Measurements from ENCODE around the gene PNPLA3. TPM values are rescaled to one million over a fixed set of nuclear protein-coding genes. Genes with fewer than 3 reads are reported as not detected.

The PNPLA3 gene
- total RNA-seq, 1 experiment from 2014 or later: 4.9 TPM

DNA sequence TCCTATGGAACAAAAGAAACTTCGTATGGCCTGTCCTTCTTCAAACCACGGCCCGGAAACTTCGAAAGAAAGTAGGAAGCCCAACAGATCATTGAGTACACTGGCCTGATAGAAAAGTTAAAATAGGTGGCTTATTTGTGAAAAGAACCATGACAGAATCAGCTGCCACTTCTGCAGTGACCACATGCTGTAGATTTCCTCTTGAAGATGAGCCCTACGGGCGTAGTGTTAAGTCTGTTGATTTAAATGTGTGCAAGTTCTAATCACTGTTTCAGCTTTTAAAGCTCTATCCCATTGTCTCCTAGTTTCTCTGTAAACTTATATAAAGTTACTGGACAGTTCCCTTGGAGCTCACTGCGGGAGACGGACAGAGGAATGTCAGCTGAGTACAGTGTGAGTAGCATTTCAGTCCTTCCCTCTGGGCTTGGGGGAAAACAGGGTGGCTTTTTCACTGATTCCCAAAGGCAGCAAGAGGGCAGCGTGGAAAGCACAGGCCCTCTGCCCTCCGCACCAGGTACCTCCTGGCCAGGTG is 49.4 kb downstream of the PNPLA3 start:
- Histone ChIP-seq H3K27me3 (ENCODE audit: control insufficient read depth, insufficient read depth, low read length) (no peaks in the 10 kb centered on the region), H3K4me3 (ENCODE audit: low read depth in 2 of 2, low read length in 2 of 2) (no peak overlapping the region), H3K9me3 (ENCODE audit: control insufficient read depth, insufficient read depth, low read depth, low read length) (no peaks in the 10 kb centered on the region), H3K27ac (ENCODE audit: low read length) (no peak overlapping the region), H3K36me3 (ENCODE audit: control insufficient read depth, insufficient read depth, low read length) (peaks cover 3% of the 10 kb centered on the region), H3K4me1 (ENCODE audit: control insufficient read depth, insufficient read depth, low read length) (no peaks in the 10 kb centered on the region)
- TF ChIP-seq REST (IDR thresholded peaks at IDR 0.05; ENCODE audit: insufficient read depth in 1 of 2, low read depth in 2 of 2, low read length in 1 of 2) (no peak), TCF7L2 (IDR thresholded peaks at IDR 0.05; ENCODE audit: low read depth, low read length) (no peak), SIN3A (IDR thresholded peaks at IDR 0.05; ENCODE audit: borderline replicate concordance, insufficient read depth, low read depth, low read length) (no peak), POLR2AphosphoS5 (IDR thresholded peaks at IDR 0.05; ENCODE audit: low read depth, low read length) (no peak)
- TF ChIP-seq, protein P1, sequence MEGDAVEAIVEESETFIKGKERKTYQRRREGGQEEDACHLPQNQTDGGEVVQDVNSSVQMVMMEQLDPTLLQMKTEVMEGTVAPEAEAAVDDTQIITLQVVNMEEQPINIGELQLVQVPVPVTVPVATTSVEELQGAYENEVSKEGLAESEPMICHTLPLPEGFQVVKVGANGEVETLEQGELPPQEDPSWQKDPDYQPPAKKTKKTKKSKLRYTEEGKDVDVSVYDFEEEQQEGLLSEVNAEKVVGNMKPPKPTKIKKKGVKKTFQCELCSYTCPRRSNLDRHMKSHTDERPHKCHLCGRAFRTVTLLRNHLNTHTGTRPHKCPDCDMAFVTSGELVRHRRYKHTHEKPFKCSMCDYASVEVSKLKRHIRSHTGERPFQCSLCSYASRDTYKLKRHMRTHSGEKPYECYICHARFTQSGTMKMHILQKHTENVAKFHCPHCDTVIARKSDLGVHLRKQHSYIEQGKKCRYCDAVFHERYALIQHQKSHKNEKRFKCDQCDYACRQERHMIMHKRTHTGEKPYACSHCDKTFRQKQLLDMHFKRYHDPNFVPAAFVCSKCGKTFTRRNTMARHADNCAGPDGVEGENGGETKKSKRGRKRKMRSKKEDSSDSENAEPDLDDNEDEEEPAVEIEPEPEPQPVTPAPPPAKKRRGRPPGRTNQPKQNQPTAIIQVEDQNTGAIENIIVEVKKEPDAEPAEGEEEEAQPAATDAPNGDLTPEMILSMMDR (IDR thresholded peaks at IDR 0.05): no peak
- ChIA-PET POLR2A (no interaction called here), CTCF (no interaction called here)
- DNase-seq (ENCODE audit: low read depth, low spot score): no peak
- no TSS peak for BruUV-seq (replicated peaks)
- ATAC-seq: no peak
- in situ Hi-C loops (cut with HindIII; ENCODE audit: low pct_unique_long_range_greater_than_20kb, low sequenced_read_pairs): no loop called here
- intact Hi-C loops (cut with micrococcal nuclease; ENCODE audit: unreplicated experiment): no loop called here

DNA sequence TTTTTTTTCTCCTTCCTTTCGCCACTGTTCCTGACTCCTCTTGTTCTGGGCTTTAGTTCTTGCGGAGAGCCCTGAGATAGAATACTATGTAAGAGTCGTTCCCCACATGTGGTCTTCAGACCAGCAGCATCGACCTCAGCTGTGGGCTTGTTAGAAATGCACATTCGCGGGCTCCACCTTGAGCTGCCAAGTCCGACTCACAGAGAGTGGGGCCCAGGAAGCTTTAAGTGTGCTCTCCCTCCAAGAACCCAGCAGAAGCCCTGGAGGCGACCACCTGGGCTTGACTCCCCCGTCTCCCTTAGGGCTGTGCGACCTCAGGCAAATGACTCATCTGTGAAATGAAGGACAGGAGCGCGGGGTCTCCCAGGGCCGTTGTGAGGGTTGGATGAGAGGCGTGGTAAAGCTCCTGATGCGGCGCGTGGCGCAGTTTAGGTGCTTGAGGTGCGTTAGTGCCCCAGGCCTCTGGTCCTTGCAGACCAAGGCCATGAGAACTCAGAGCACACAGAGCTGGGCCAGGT is 50.5 kb downstream of the PNPLA3 start:
- Histone ChIP-seq H3K27me3 (ENCODE audit: control insufficient read depth, insufficient read depth, low read length) (no peaks in the 10 kb centered on the region), H3K27ac (ENCODE audit: low read length) (no peak overlapping the region), H3K36me3 (ENCODE audit: control insufficient read depth, insufficient read depth, low read length) (peaks cover 3% of the 10 kb centered on the region), H3K4me1 (ENCODE audit: control insufficient read depth, insufficient read depth, low read length) (no peaks in the 10 kb centered on the region), H3K4me3 (ENCODE audit: low read depth in 2 of 2, low read length in 2 of 2) (no peak overlapping the region), H3K9me3 (ENCODE audit: control insufficient read depth, insufficient read depth, low read depth, low read length) (no peaks in the 10 kb centered on the region)
- TF ChIP-seq REST (IDR thresholded peaks at IDR 0.05; ENCODE audit: insufficient read depth in 1 of 2, low read depth in 2 of 2, low read length in 1 of 2) (no peak), TCF7L2 (IDR thresholded peaks at IDR 0.05; ENCODE audit: low read depth, low read length) (no peak), POLR2AphosphoS5 (IDR thresholded peaks at IDR 0.05; ENCODE audit: low read depth, low read length) (no peak)
- TF ChIP-seq, protein P1 (IDR thresholded peaks at IDR 0.05): no peak
- DNase-seq (ENCODE audit: low read depth, low spot score) (no peak), ATAC-seq (no peak)
- BruUV-seq (replicated peaks): no TSS peak
- ChIA-PET POLR2A (interaction anchor here (0.6 kb wide), 1 partner anchor 440 kb away, joined by 4 read pairs; no protein-coding TSS in a partner anchor), CTCF (no interaction called here)
- intact Hi-C loops (cut with micrococcal nuclease; ENCODE audit: unreplicated experiment): no loop called here
- in situ Hi-C loops (cut with HindIII; ENCODE audit: low pct_unique_long_range_greater_than_20kb, low sequenced_read_pairs): no loop called here

All from Panc1 (cell line).